Islet precursor cell (in vitro differentiated cells): Measurements from ENCODE around the gene GLMP.
"Not testable (repeated sequence)": the region's sequence is repeated elsewhere in the genome, so short reads cannot be mapped to it uniquely, and the experiment has no call there.

Source experiments
- DNase-seq: peaks from one replicate; pipeline ENCODE4 v3.0.0-alpha.2; 2018

The GLMP gene

GRCh38 chr1:156295391-156295947 is at the start of gene GLMP:
Gene GLMP (minus strand): TSS chr1:156295679. CDS start chr1:156295645, 34 bp downstream.
- DNase-seq: peak; percentile 67

- DNase-seq: no peak
Measured at GRCh38 chr1:156344409-156344808, 48.9 kb upstream of the GLMP start.

GRCh38 chr1:156342166-156342955 is 46.9 kb upstream of the GLMP start:
- DNase-seq: no peak

GRCh38 chr1:156338180-156338976 is 42.9 kb upstream of the GLMP start, which contains the start of the genes CCT3 and TSACC:
Gene CCT3 (minus strand): TSS chr1:156338292. CDS start chr1:156338184, 108 bp downstream.
Gene TSACC (plus strand): TSS chr1:156338526. CDS start chr1:156339758, 1,232 bp downstream.
- DNase-seq: peak; percentile 100

GRCh38 chr1:156337888-156338179 is 42.4 kb upstream of the GLMP start:
- no peak for DNase-seq

GRCh38 chr1:156337052-156337887 is 41.8 kb upstream of the GLMP start:
- no peak for DNase-seq

GRCh38 chr1:156336242-156336641 is 40.8 kb upstream of the GLMP start:
- no peak for DNase-seq

GRCh38 chr1:156323179-156323578 is 27.7 kb upstream of the GLMP start:
- not testable (repeated sequence) for DNase-seq

- DNase-seq: no peak
Measured at GRCh38 chr1:156320560-156320959, 25.1 kb upstream of the GLMP start.

GRCh38 chr1:156319664-156320063 is 24.2 kb upstream of the GLMP start:
- DNase-seq: no peak

- no peak for DNase-seq
Measured at GRCh38 chr1:156316909-156317308, 21.4 kb upstream of the GLMP start.

GRCh38 chr1:156310962-156311361 is 15.5 kb upstream of the GLMP start:
- DNase-seq: no peak

- DNase-seq: no peak
Measured at GRCh38 chr1:156308078-156308477, 12.6 kb upstream of the GLMP start.

GRCh38 chr1:156305215-156305614 is 9.7 kb upstream of the GLMP start:
- DNase-seq: no peak

- DNase-seq: no peak
Measured at GRCh38 chr1:156303241-156303640, 7.8 kb upstream of the GLMP start.

GRCh38 chr1:156298852-156299357 is 3.4 kb upstream of the GLMP start, which contains the start of gene VHLL:
Gene VHLL (minus strand): TSS chr1:156299307. CDS start chr1:156299189, 118 bp downstream.
- no peak for DNase-seq

- no peak for DNase-seq
Measured at GRCh38 chr1:156293895-156294294, 1.6 kb downstream of the GLMP start.

- no peak for DNase-seq
Measured at GRCh38 chr1:156293098-156293434, 2.4 kb downstream of the GLMP start.

GRCh38 chr1:156291226-156292061 is 4.0 kb downstream of the GLMP start:
- DNase-seq: peak; percentile 99

- DNase-seq: no peak
Measured at GRCh38 chr1:156289857-156290256, 5.6 kb downstream of the GLMP start.

GRCh38 chr1:156286061-156286460 is 9.4 kb downstream of the GLMP start:
- DNase-seq: no peak

- no peak for DNase-seq
Measured at GRCh38 chr1:156285437-156285836, 10.0 kb downstream of the GLMP start.
